HEK293 (cell line): Measurements from ENCODE around the gene OSTF1.

Experiments used
- CTCF ChIP-seq: fragments of 450-650 bp; formaldehyde crosslinking; IDR thresholded peaks from 2 replicates; pipeline ENCODE4 v1.5.1; 2016; ENCODE audit warnings: missing biosample characterization, missing genetic modification characterization
- SP2 ChIP-seq: fragments of 450-650 bp; formaldehyde crosslinking; IDR thresholded peaks from 2 replicates; pipeline ENCODE4 v1.5.1; 2016; ENCODE audit warnings: missing biosample characterization, missing genetic modification characterization
- ZNF214 ChIP-seq: fragments of 450-650 bp; formaldehyde crosslinking; IDR thresholded peaks from 2 replicates; pipeline ENCODE4 v1.5.1; 2017; ENCODE audit warnings: missing biosample characterization, mild to moderate bottlenecking, missing genetic modification characterization, borderline replicate concordance

GRCh38 chr9:75181750-75182149 is 93.4 kb downstream of the OSTF1 start:
- TF ChIP-seq CTCF (tag by site-specific recombination), result no peak
- no peak for TF ChIP-seq ZNF214 (tag by site-specific recombination)
- TF ChIP-seq SP2 (tag by site-specific recombination), result no peak
